SIG-M5 (cell line): ENCODE data around the gene NAT16.
A peak's percentile ranks its signal among the peaks of the same experiment; 100 is the strongest.
"Not testable (repeated sequence)": the region's sequence is repeated elsewhere in the genome, so short reads cannot be mapped to it uniquely, and the experiment has no call there.

Source experiments
- DNase-seq: peaks from one replicate; lab custom pipeline; 2025; lab: John Stamatoyannopoulos, UW

The NAT16 gene

DNA sequence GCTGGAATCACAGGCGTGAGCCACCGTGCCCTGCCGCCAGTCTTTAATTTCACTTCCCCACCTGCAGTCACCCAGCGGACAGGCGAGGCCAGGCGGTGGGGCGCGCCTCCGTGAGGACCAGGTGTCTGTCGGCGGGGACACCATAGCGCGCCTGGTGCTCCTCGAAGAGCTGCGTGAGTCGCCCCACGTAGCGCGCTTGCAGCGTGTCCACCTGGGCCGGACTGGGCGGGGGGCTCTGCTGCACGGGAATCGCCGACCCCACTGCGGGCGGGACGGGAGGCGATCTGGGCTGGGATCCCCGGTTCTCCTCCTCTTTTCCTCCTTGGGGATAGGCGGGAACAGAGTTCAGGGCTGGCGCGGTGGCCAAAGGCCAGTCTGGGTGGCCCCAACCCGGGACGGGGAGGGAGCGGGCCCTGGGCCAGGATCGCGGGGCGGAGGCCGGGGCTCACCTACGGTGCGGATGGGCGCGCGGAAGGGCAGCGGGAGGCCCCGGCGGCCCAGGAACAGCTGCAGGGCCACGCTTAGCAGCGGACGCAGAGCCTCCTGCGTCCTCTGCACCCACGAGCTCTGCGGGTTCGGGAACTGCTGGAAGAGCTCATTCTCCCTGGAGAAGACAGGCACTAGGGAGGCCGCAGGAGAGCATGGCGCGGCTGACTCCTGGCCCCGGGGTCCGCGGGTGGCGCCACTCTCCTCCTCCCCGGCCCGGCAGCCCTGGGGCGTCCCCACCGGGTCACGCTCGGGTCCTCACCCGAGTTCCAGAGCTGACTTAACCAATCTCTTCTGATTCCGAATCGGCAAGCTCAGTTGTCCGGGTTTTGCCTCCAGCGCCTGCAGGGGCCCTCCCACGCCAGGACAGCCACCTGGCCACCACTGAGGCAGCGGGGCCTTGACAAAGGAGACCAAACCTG, 21.9 kb upstream of the NAT16 start:
- no peak for DNase-seq

DNA sequence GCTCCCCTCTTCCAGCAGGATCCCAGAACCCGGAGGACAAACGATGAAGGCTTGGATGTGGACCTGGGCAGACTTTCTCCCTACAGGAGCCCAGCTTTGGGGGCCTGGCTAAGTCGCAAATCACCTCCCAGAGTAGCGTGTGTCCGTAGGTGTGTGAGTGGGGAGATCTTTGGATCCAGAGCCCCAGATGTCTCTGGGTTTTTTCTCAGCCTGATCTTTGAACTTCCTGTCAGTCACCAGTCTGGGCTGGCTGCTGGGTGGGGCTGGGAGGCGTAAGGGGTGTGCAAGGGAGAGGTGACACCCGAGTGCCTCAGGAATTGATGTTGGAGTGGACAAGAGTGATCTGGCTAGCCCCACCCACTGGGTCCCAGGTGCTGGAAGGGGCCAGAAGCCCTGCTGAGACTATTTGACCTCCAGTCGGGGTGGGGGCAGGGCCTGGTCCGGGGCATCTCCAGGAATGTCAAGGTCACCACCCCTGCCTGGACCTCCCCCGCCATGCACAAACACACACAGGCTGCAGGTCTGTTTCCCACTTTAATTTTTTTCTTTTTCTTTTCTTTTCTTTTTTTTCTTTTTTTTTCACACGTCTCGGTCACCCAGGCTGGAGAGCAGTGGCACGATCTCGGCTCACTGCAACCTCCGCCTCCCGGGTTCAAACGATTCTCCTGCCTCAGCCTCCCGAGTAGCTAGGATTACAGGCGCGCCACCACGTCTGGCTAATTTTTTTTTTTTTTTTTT, 20.9 kb upstream of the NAT16 start, which contains the start of gene MOGAT3:
MOGAT3 (minus strand) TSS at position 175 of the 738 bp plus-strand sequence. CDS start 182 bp downstream, outside the sequence.
- no peak for DNase-seq

DNA sequence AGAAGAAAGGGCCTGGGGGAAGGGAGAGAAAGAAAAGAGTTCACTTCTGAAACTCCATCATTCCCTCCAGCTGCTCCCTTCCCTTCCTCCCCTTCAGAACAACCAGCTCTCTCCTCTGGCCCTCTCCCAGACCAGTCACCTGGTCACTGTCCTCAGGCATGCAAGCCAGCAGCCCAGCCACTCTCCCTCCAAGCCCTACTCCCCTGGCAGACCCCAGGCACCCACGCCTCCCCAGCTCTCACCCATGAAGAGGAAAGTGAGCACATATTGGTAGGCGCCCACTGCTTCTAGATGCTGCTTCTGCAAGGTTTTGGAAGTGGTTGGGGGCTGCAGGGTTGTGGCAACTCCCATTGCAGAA, 20.4 kb upstream of the NAT16 start:
- no peak for DNase-seq

DNA sequence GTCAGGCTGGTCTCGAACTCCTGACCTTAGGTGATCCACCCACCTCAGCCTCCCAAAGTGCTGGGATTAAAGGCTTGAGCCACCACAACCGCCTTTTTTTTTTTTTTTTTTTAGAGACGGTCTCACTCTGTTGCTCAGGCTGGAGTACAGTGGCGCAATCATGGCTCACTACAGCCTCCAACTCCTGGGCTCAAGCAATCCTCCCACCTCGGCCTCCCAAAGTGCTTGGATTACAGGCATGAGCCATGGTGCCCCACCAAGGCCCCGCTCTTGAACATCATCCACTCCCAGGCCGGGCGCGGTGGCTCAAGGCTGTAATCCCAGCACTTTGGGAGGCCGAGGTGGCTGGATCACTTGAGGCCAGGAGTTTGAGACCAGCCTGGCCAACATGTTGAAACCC, 19.4 kb upstream of the NAT16 start:
- DNase-seq = not testable (repeated sequence)

DNA sequence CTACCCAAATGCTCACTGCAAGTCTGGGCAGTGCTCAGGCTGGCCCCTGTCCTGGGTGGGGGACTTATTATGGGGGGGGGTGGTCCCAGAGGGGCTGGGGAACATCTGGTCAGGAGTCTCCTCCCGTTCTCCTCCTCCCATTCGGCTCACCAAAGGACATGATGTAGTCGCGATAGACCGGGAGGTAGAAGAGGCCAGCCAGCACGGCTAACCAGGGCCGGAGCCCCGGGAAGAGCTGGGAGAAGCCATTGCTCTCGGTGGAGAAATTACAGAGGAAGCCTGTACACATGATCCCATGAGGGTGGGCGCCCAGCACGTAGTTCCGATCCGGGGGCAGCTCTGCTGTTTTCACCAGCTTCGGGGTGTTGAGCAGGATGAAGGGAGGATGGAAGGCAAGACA, 18.4 kb upstream of the NAT16 start:
- DNase-seq = no peak

DNA sequence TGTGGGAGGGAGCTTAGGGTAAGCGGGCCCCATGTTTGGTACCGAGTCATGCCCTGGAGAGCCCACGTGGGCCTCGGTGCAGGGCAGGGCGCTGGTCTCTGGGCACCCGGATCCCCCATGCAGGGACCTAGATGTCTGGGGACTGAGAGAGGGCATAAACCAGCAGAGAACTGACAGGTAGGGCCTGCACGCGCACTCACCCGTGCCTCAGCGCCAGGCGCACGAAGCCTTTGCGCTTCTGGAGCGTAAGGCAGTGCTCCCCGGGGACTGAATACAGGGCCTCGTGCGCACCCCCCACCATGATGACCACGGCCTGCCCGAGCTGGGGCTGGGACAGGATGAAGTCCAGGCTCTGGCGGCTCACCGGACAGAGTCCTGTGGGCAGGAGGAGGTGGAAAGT, 17.9 kb upstream of the NAT16 start:
- no peak for DNase-seq

DNA sequence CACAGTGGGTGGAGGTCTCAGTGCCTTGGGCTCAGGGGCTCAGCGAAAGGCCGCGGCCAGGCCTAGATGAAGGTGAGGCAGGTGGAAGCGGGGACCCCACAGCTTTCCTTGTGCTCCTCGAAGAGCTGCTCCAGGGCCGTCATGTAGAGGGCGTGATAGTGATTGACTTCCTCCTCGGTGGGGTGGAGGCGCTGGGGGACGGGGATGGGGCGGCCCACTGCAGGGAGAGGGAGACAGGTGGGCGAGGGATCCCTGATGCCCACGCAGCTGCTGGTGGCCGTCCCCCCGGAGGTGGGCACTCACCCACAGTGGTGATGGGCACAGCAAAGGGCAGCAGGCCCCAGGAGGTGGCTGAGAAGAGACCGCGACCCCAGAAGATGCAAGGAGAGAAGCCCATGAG, 15.8 kb upstream of the NAT16 start:
- DNase-seq = no peak

DNA sequence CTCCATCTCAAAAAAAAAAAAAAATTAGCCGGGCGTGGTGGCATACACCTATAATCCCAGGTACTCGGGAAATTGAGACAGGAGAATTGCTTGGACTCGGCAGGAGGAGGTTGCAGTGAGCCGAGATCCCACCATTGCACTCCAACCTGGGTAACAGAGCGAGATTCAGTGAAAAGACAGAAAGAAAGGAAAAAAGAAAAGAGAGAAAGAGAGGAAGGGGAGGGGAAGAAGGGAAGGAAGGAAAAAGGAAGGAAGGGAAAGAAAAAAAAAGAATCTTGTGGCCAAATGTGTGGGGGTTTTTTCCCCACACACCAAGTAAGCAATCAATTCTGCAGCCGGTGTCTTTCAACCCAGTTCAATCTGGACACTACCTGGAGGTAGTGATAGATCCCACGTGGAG, 9.0 kb upstream of the NAT16 start:
- DNase-seq = no peak

DNA sequence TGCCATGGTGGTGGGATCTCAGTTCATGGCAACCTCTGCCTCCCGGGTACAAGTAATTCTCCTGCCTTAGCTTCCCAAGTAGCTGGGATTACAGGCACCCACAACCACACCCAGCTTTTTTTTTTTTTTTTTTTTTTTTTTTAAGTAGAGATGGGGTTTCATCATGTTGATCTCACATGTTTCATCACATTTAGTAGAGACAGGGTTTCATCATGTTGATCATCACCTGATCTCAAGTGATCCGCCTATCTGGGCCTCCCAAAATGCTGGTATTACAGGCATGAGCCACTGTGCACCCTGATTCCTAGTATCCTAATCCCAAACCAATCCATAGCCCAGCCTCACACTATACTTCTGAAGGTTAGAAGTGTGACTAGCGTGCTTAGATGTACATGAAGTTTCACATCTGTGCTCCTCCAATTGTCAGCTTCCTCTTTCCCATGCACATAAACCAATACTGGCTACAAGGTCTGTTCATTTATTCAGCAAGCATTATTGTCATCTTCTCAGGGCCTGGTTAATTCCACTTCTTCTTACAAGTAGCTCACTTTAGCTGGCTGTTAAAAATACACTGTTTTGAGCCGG, 6.8 kb upstream of the NAT16 start:
- DNase-seq = peak; percentile 76

DNA sequence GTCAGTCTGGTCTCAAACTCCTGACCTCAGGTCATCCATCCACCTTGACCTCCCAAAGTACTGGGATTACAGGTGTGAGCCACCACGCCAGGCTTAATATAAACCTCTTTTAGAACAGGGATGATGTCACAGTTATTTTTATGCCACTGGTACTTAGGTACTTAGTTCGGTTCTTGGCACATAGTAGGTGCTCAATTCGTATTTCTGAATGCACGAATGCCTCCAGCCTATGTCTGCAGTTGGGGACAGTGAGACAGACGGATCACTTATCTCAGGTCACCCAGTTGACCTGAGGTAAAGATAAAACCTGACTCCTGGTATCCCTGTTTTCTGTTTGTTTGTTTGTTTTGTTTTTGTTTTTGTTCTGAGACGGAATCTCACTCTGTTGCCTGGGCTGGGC, 6.1 kb upstream of the NAT16 start:
- DNase-seq = no peak

DNA sequence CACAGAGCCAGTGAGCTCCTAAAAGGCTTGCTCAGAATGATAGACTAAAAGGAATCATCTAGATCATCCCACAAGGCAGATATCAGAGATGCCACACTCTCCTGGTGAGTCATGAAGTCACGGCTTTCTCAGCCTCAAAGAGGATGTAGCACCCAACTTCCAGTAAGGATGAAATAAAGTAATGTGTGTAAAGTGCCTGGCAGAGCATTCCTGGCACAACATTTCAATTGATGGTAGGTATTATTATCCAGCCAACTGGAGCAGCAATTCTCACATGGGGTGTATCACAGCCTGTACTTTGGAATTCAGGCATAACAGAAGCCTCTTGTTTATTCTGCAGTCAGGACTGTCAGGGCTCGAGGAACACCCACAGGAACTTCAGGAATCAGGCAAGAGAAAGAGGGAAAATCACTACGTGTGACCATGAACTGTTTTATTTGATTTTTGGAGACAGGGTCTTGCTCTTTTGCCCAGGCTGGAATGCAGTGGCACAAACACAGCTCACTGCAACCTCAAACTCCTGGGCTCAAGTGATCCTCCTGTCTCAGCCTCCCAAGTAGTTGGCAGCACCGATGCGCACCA, 5.3 kb upstream of the NAT16 start:
- DNase-seq = no peak

DNA sequence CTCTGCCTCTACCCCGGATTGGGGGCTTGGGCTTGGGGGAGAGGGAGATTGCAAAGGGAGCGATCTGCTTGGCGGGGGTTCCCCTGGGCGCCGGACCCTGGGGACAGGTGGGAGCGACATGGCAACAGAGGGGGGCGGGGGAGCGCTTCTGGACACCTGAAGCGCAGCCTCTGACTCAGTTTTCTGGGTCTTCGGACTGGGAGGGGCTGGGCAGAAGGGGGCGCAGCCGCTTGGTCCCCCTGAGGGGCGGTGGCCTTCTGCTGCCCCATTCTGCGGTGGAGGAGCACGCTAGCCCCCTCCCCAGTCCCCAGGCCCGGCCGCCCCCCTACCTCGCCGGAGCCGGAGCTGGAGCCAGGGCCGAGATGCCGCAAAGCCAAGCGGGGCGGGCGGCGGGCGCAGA, 380 bp downstream of the NAT16 start:
- no peak for DNase-seq

DNA sequence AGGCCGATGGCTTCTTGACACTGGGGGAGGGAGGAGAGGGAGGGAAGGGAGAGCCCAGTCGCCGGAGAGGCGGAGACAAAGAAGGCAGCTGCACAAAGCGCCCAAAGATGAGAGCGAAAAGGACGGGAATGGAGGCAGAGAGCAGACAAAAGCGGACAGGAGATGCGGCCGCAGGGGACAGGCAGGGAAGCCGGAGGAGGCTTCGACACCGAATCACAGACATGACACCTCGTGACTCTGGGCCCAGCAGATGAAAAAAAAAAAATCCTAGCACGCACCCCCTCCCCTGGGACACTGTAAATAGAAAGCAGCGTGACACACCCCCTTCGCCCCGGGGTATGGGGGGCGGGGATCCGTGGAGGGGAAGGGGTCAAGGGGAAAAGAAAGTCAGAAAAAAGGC, 976 bp downstream of the NAT16 start:
- DNase-seq = no peak

DNA sequence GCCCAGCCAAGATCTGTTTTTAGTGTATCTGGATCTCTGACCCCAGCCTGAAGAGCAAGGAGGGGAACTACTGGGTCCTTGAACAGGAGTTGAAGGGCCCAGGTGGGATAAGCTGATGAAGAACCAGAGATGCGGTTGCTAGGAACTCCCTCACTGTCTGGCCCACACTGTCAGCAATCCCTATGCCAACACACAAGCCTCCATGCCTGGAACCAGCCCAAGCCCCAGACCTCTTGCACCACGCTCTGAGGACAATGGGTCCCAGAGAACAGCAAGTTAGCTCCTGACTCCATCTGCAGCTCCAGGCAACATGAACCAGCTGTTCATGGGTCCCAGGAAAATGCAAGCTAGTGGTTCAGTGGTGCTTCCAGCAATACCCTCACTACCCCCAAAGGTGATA, 2.4 kb downstream of the NAT16 start:
- no peak for DNase-seq

DNA sequence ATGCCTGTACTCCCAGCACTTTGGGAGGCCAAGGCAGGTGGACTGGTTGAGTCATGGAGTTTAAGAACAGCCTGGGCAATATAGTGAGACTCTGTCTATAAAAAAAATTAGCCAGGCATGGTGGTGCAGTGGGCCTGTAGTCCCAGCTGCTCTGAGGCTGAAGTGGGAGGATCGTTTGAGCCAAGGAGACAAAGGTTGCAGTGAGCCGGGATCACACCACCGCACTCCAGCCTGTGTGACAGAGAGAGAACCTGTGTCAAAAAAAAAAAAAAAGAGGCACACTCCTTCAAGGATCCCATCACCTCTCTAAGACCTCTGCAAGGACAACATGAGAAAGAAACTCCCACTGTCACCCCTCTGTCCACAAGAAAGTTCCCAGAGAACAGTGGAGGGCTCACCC, 4.4 kb downstream of the NAT16 start:
- no peak for DNase-seq

DNA sequence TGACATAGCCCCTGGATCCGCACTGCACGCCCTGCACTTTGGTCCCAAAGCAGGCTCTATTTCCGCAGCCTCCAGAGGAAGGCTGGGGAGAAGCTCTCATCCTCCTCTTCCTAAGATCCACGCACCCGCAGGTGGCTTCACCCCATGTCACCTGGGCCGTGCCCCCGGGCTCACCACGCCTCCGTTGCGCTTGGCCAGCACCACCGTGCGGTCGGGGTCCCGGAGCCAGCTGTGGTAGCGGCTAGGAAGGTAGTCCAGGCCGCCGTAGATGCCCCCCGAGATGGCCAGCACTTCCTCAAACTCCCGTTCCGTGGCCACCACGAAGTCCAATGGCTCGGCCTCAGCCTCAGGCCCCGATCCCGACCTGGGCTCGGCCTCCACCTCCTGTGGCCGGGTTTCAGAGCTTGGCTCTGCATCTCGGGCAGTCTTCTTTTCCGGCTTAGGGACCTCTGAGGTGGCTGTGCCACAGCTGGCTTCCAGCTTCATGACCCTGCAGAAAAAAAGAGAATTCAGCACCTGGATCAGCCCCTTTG, 5.7 kb downstream of the NAT16 start:
- no peak for DNase-seq

DNA sequence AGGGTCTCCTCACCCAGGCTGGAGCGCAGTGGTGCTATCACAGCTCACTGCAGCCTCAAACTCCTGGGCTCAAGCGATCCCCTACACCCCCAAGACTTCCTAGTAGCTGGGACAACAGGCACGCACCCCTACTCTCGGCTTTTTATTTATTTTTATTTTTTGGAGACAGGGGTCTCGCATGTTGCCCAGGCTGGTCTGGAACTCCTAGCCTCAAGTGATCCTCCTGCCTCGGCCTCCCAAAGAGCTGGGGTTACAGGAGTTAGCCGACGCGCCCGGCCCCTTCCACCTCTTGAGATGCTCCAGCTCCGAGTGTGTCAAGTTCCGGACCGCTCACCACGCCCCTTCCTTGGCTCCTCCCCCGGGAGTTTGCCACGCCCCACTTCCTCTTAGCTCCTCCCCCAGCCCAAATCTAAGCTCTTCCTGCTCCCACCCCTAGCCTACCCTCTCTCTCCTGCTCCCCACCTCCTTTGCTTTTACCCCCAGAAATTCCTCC, 6.3 kb downstream of the NAT16 start:
- no peak for DNase-seq

DNA sequence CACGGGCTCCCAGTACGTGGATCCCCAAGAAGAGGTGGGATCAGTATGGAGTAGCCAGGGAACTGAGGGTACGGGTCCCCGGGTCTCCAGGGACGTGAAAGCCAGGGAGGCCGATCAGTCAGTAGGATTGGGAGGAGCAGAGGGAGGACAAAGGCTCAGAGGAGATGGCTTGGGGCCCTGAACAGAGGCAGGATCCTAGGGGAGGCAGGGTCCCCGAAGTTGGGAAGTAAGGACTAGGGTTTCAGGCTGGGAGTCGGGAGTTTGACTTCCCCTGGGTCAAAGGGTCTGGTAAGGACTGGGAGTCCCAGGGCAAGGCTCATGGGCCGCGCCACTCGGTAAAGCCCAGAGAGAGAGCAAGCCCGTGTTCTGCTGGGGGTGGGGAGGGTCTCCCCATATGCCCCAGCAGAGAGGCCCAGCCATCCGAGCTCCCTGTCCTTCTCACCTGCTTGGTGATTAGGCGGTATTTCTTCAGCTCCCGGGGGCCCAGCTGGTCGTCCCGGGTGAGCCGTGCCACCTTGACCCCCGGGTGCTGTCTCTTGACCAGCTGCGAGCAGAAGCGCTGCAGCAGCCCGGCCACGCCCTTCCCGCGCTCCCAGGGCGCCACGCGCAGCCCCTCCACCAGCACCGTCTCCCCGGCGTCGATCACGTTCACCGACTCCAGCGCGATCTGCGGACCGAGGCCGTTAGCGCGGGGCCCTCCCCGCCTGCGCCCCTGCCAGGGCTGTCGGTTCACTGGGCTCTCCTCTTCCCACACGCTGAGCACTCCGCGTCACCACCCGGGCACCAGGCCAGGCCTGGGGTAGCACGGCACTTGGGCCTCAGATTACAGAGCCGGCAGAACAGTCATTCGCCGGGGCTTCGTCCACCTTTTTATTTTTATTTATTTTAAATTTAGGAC, 7.0 kb downstream of the NAT16 start:
- no peak for DNase-seq

DNA sequence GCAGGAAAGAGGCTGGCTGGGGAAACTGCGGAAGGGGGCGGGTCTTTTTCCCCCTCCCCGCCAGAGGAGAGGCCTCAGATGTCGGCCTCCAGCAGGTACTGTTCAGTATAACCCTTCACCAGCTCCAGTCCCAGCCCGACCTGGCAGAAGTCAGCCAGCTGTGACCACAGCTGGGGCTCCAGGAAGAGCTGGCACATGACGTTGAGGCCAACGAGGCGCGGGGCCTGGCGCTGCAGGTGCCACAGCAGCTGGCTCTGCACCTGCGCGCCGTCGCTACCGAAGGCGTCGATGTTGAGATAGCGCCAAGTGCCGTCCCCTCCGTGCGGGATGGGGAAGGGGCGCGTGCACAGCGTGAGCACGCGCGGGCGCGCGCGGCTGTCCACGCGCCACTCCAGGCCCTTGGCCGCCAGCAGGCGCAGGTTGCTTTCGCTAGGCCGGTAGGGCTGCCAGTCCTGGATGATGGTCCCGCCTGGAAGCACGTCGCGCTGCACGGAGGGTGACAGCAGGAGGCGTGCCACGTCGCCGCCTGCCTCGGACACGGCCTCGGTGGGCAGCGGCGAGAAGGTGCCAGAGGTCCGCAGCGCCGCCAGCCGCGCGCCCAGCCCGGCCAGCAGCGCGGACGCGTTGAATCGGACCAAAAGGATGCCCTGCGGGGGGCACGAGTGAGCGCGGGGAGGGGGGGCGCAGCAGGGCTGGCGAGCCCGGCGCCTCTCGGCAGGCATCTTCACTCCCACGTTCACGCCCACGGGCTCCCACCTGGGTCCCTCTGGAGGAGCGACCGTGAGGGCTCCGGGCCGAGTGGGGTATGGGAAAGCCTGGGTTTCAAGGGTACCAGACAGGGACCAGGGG, 7.9 kb downstream of the NAT16 start:
- DNase-seq = no peak

DNA sequence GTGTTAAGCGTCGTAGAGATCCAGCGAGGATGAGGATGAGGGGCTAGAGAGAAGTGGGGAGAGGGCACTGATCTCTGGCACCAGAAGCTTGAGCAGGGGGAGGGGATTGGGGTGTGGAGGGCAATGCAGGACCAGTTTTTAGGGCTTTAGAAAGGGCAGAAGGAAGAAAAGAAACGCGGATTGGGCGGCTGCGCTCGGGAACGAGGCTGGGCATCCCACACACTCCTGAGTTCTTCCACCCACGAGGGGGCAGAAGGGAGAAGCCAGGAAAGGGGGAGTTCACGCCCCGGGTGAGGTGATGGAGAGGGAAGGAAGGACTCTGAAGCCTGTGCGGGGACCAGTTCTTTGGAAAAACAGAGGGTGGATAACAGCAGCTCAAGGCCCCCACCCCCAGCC, 8.7 kb downstream of the NAT16 start:
- no peak for DNase-seq
